ENCODE results near the gene OR2Z1.

Gene OR2Z1, protein sequence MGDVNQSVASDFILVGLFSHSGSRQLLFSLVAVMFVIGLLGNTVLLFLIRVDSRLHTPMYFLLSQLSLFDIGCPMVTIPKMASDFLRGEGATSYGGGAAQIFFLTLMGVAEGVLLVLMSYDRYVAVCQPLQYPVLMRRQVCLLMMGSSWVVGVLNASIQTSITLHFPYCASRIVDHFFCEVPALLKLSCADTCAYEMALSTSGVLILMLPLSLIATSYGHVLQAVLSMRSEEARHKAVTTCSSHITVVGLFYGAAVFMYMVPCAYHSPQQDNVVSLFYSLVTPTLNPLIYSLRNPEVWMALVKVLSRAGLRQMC

GRCh38 chr19:8721334-8721733 lies at the start of gene OR2Z1:
TSS of gene OR2Z1 (plus strand) at chr19:8721634. CDS start at chr19:8731029, 9,395 bp downstream.
- H3K27ac ChIP-seq: no peak within 1 kb of the TSS
- no peak for DNase-seq (ENCODE audit: low read depth, low spot score)

DNA sequence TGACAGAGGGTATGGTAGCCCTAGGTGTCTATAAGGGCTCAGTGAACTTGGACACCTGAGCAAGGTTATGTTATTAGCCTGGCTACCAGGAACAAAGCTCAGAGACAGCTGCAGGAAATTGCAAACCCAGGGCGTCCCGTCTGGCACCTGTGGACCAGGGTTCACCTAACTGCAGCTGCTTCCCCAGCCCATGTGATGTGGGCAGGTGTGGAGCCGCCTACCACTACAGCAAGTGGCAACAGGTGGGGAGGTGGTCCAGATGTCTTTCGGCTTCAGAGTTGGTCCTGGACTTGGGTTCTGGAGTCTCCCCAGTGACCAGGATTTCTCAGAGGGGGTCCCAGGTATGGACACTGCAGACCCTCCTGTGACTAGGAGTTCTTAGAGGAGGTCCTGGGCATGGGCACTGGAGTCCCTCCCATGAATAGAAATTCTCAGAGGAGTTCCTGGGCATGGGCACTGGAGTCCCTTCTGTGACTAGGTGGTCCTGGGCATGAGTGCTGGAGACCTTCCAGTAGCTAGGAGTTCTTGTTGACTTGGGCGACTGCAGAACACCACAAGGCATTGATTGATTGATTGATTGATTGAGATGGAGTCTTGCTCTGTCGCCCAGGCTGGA lies 48.0 kb upstream of the OR2Z1 start:
- DNase-seq (ENCODE audit: low read depth, low spot score): no peak
- H3K27ac ChIP-seq: no peak overlapping the region

DNA sequence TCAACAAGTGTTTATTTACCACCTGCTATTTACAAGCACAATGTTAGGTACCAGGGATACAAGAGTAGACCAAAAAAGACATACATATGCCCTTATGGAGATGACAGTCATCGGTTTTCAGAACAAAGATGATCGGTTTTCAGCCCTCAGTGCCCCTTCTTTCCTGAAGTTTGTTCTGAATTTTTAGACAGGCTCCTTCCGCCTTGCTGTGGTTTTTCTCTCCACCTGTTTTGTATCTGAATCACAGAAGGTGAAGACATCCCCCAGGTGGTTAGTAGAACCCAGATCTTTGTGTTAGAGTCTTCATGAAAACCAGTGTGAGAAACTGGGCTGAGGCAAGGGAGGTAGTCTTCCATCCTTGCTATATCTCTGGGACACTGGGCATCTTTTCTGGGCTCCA lies 46.4 kb upstream of the OR2Z1 start:
- H3K27ac ChIP-seq: no peak overlapping the region
- no peak for DNase-seq (ENCODE audit: low read depth, low spot score)

- no peak for DNase-seq (ENCODE audit: low read depth, low spot score)
- no peak overlapping the region for H3K27ac ChIP-seq
These were observed 43.1 kb upstream of the OR2Z1 start for GRCh38 chr19:8678244-8678807.

GRCh38 chr19:8680676-8681344 lies 40.6 kb upstream of the OR2Z1 start:
- no peak overlapping the region for H3K27ac ChIP-seq
- DNase-seq (ENCODE audit: low read depth, low spot score): no peak

DNA sequence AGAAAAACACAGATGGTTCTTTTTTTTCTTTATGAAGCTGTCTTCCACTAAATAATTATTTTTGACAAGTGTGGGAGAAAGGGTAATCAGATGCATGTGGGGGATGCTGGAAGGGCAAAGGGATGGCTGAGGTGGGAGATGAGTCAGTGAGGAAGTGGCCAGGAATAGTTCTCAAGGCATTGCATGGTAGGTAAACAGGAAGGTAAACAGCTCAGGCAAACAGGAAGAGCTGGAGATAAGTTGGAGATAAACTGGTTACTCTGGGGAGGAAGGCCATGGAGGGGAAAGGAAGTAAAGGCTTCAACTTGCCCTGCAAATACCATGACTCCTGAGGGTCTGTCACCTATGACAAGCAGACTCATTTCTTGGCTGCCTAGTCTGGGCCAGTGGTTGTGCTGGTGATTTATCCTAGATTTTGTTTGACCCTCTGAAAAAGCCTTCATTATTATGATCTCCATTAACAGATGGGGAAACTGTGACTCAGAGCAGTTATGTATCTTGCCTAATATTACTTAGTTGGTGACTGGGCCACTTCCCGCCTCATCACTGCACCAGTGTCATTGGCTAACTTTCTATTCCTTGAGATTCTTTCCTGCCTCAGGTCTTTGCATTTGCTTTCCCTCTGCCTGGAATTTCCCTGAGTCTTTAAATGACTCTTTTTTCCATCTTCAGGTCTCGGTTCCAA lies 39.9 kb upstream of the OR2Z1 start:
- DNase-seq (ENCODE audit: low read depth, low spot score): no peak
- H3K27ac ChIP-seq: no peak overlapping the region

- DNase-seq (ENCODE audit: low read depth, low spot score): no peak
- H3K27ac ChIP-seq: no peak overlapping the region
These were observed 39.0 kb upstream of the OR2Z1 start for GRCh38 chr19:8682472-8682871.

DNA sequence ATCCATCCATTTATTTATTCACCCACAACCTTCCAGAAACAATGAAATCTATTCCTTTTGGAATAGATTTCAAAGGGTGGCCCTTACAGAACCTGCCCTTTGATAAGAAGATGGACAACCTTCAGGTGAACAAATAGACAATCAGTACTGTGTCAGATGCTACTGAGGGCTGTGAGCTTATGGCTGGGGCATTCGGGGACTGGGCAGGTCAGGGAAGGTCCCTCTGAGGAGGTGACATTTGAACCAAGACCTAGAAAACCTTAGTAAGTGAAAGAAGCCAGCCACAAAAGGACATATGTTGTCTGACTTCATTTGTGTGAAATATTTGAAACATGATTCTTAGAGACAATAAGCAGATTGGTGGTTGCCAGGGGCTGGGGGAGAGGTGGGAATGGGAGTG lies 38.5 kb upstream of the OR2Z1 start:
- no peak for DNase-seq (ENCODE audit: low read depth, low spot score)
- no peak overlapping the region for H3K27ac ChIP-seq

DNA sequence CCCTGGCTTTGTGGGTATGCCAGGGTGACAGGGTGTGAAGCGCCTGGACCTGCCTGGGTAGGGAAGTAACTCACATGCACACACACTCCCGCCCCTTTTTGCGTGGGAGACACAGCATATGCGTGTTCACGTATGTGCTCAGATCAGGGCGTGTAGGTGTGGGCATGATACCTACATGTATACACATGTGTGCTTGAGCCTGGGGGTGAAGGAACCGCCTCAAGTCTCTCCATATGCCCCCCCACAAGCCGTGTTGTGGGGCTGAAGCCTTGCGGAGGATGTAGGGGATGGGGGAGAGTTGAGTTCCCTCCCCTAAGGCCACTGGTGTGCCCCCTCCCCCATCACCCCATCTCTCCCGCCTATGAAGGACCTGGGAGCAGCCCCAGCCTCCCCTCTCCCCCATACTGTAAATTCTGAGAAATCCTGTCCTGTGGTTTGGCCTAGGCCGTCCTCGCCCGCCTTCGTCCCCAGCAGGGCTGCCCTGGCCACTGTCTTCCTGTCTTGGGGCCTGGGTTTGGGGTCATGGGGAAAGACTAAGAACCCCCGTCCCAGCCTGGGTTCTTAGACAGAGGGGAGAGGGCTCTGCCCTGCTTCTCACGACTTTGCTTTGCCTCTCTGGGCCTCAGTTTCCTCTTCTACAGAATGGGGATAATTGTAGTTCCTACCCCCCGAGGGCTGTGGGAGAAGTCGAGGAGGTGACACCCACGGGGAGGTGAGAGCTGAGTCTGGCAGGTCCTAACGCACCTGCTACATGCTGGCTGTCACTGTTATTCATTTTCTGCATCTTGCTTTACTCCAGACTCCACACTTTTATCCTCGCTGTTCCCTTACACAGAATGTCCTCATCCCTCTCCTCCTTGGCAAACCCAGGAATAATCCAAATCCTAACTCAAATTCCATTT lies 37.2 kb upstream of the OR2Z1 start:
- DNase-seq (ENCODE audit: low read depth, low spot score): no peak

GRCh38 chr19:8686549-8686948 lies 34.9 kb upstream of the OR2Z1 start:
- DNase-seq (ENCODE audit: low read depth, low spot score): no peak
- no peak overlapping the region for H3K27ac ChIP-seq

More for the DNA sequence above, 37.2 kb upstream of the OR2Z1 start:
- no peak overlapping the region for H3K27ac ChIP-seq

GRCh38 chr19:8688930-8689329 lies 32.5 kb upstream of the OR2Z1 start:
- no peak for DNase-seq (ENCODE audit: low read depth, low spot score)
- H3K27ac ChIP-seq: no peak overlapping the region

GRCh38 chr19:8690753-8691539 lies 30.5 kb upstream of the OR2Z1 start:
- no peak for DNase-seq (ENCODE audit: low read depth, low spot score)
- no peak overlapping the region for H3K27ac ChIP-seq

DNA sequence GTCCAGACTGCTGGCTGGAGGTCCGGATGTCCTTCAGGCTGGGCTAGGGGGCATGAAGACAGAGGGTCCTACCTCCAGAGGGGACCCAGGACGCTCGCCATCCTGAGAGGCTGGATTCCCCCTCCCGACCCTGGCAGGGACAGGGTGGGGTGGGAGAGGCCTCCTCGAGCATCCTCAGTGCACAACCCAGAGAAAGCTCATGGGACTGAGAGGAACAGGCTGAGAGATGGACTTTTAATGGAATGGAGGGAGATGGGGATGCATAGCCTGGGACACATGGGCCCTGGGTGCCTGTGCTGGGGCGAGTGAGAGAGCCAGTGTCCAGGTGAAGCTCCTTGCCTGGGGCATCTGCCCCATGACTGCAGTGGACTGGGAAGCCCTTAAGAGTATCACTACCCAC lies 25.9 kb upstream of the OR2Z1 start:
- no peak for DNase-seq (ENCODE audit: low read depth, low spot score)
- H3K27ac ChIP-seq: no peak overlapping the region

- no peak for DNase-seq (ENCODE audit: low read depth, low spot score)
- no peak overlapping the region for H3K27ac ChIP-seq
These were observed 25.5 kb upstream of the OR2Z1 start for GRCh38 chr19:8695911-8696310.

DNA sequence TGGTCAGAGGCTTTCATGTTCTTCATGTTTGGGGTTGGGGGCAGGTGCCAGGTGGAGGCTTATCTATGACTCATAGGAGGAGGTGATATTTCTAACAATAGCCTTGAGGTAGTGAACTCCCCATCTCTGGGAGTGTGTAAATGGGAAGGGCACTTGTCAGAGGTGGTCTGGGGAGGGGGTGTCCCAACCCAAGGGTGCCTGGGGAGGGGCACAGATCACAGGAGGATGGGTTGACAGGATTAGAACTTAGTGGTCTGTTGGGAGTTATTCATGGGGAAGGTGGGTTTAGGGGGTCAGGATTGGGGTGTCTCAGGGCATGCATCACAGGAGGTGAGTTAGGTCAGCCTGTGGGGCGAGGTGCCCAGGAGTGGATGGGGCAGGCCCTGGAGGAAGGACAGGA lies 24.4 kb upstream of the OR2Z1 start:
- no peak for DNase-seq (ENCODE audit: low read depth, low spot score)
- H3K27ac ChIP-seq: no peak overlapping the region

DNA sequence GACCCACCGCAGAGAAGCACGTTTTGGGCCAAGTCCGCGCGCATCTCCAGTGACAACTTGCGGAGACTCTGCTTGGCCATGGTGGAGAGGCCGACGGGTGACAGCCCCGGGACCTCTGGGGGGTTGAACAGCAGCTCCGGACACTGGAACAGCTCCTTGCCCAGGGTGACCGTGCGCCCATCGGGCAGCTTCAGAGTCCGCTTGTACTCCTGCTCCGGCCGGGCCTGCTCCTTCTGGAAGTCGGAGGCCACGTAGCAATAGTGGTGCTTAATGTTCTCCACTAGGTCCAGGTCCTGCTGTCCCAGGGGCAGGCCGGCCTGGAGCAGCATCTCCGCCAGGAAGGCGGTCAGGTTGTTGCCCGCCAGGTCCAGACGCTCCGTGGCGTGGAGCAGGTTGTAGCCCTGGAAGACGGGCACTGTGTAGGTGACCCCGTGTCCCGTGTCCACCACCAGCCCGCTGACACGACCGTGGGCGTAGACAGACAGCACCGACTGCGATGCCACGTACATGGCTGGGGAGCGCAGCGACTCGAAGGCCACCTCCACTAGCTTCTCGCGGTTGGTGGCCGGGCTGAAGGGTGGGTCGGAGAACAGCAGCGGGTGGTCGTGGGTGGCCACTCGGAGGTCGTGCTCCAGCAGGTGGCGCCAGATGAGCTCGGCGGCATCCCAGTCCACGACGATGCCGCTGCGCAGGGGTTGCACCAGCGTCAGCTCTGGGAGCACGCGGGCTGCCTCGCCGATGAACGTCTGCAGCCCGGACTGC lies 23.6 kb upstream of the OR2Z1 start:
- H3K27ac ChIP-seq: no peak overlapping the region
- no peak for DNase-seq (ENCODE audit: low read depth, low spot score)

- DNase-seq (ENCODE audit: low read depth, low spot score): no peak
- no peak within 1 kb of the TSS for H3K27ac ChIP-seq
These were observed 22.9 kb upstream of the OR2Z1 start, which contains the start of gene ACTL9 for GRCh38 chr19:8698433-8699063. TSS of gene ACTL9 (minus strand) at chr19:8698795. CDS start at chr19:8698701, 94 bp downstream.

DNA sequence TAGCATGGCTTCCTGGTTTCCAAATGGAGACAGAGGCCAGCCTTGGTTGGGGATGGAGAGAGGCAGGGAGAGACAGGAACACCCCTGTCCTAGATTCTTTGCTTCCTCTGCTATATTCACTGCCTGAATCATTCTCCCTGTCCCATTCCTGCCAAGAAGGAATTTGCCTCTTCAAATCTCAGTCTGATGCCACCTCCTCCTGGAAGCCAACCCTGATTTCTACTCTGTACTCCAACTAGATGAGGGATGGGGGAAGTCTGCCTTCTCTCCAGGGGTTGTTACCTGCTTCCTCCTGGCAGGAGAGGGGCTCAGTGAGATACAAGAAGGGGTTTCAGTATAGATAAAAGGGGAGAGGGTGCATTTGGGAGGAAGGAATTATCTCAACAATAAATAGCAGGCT lies 21.5 kb upstream of the OR2Z1 start:
- no peak overlapping the region for H3K27ac ChIP-seq
- no peak for DNase-seq (ENCODE audit: low read depth, low spot score)

Data from epithelial cell of prostate (primary cell).